GM12872 (cell line): Measurements from ENCODE around the gene PAX7.

Source experiments
- CTCF ChIP-seq: IDR thresholded peaks from 3 replicates; pipeline ENCODE4 v1.5.1; 2011; ENCODE audit warnings: low read depth, mild to moderate bottlenecking, low read length, moderate library complexity; ENCODE audit not compliant: insufficient read depth

PAX7 gene

GRCh38 chr1:18710002-18710401 lies 79.4 kb downstream of the PAX7 start:
- TF ChIP-seq CTCF = no peak

- TF ChIP-seq CTCF = no peak
These were observed 80.4 kb downstream of the PAX7 start for GRCh38 chr1:18711003-18711402.

GRCh38 chr1:18711536-18712251 lies 81.0 kb downstream of the PAX7 start:
- TF ChIP-seq CTCF = no peak

- TF ChIP-seq CTCF = no peak
These were observed 81.6 kb downstream of the PAX7 start for GRCh38 chr1:18712252-18712600.

- TF ChIP-seq CTCF = no peak
These were observed 83.9 kb downstream of the PAX7 start for GRCh38 chr1:18714404-18715175.

GRCh38 chr1:18716112-18716784 lies 85.6 kb downstream of the PAX7 start:
- TF ChIP-seq CTCF = no peak
